Myocyte (in vitro differentiated cells): ENCODE measurements around the gene FUCA2. TPM values are rescaled to one million over a fixed set of nuclear protein-coding genes. Genes with fewer than 3 reads are reported as not detected.
A peak's percentile ranks its signal among the peaks of the same experiment; 100 is the strongest.
"Not testable (repeated sequence)": the region's sequence is repeated elsewhere in the genome, so short reads cannot be mapped to it uniquely, and the experiment has no call there.

Source experiments
- DNase-seq: peaks from one replicate; pipeline ENCODE4 v3.0.0-alpha.2; 2012; ENCODE audit warnings: low read depth
- total RNA-seq: library from RNA; depleted of rRNA; stranded (reverse); fragments of >200 nt; gene quantifications from 2 replicates; pipeline ENCODE4 v1.2.3, GENCODE V29; 2014

The FUCA2 gene
- total RNA-seq, 1 donor from 2014 or later: 68.2 TPM

GRCh38 chr6:143536461-143536865, 24.9 kb upstream of the FUCA2 start:
- peak; percentile 40 for DNase-seq

GRCh38 chr6:143535189-143535614, 23.7 kb upstream of the FUCA2 start:
- DNase-seq: no peak

- no peak for DNase-seq
These were observed 20.4 kb upstream of the FUCA2 start for GRCh38 chr6:143531720-143532499.

- DNase-seq: no peak
These were observed 17.6 kb upstream of the FUCA2 start for GRCh38 chr6:143529095-143529494.

- DNase-seq: no peak
These were observed 16.8 kb upstream of the FUCA2 start for GRCh38 chr6:143528164-143528811.

- DNase-seq: no peak
These were observed 16.2 kb upstream of the FUCA2 start for GRCh38 chr6:143527677-143528076.

- no peak for DNase-seq
These were observed 13.8 kb upstream of the FUCA2 start for GRCh38 chr6:143525356-143525755.

GRCh38 chr6:143522039-143522600, 10.6 kb upstream of the FUCA2 start:
- DNase-seq: no peak

GRCh38 chr6:143517447-143517773, 5.9 kb upstream of the FUCA2 start:
- no peak for DNase-seq

GRCh38 chr6:143516690-143517446, 5.3 kb upstream of the FUCA2 start:
- no peak for DNase-seq

- no peak for DNase-seq
These were observed 4.3 kb upstream of the FUCA2 start for GRCh38 chr6:143515766-143516355.

- DNase-seq: peak; percentile 76
These were observed 3.7 kb upstream of the FUCA2 start for GRCh38 chr6:143515061-143515760.

- DNase-seq: no peak
These were observed 1.9 kb upstream of the FUCA2 start for GRCh38 chr6:143513410-143513809.

GRCh38 chr6:143510326-143510725, 1.2 kb downstream of the FUCA2 start:
- DNase-seq: not testable (repeated sequence)

GRCh38 chr6:143507358-143508145, 4.0 kb downstream of the FUCA2 start:
- DNase-seq: no peak

GRCh38 chr6:143506620-143507019, 4.9 kb downstream of the FUCA2 start:
- no peak for DNase-seq

GRCh38 chr6:143506199-143506598, 5.3 kb downstream of the FUCA2 start:
- no peak for DNase-seq

- DNase-seq: no peak
These were observed 6.0 kb downstream of the FUCA2 start for GRCh38 chr6:143505537-143505936.

GRCh38 chr6:143505111-143505510, 6.4 kb downstream of the FUCA2 start:
- DNase-seq: no peak

- DNase-seq: no peak
These were observed 7.2 kb downstream of the FUCA2 start for GRCh38 chr6:143504369-143504768.
